HG02943 (cell line): ENCODE results near the gene AFAP1L2.

Experiments used
- ATAC-seq: cut with Tn5 transposase; IDR thresholded peaks from one replicate; pipeline ENCODE4 v1.9.1; 2021; ENCODE audit warnings: mild to moderate bottlenecking, low read depth, moderate library complexity; ENCODE audit not compliant: unreplicated experiment

Gene AFAP1L2

GRCh38 chr10:114279289-114279688 lies 125.0 kb downstream of the AFAP1L2 start:
- no peak for ATAC-seq

- no peak for ATAC-seq
Measured at GRCh38 chr10:114278884-114279191, 125.5 kb downstream of the AFAP1L2 start.

- no peak for ATAC-seq
Measured at GRCh38 chr10:114278140-114278883, 126.0 kb downstream of the AFAP1L2 start.

- no peak for ATAC-seq
Measured at GRCh38 chr10:114276671-114277070, 127.6 kb downstream of the AFAP1L2 start.

- ATAC-seq: no peak
Measured at GRCh38 chr10:114276066-114276465, 128.2 kb downstream of the AFAP1L2 start.

GRCh38 chr10:114274616-114275453 lies 129.5 kb downstream of the AFAP1L2 start:
- ATAC-seq: no peak

- no peak for ATAC-seq
Measured at GRCh38 chr10:114273910-114274309, 130.4 kb downstream of the AFAP1L2 start.

- ATAC-seq: no peak
Measured at GRCh38 chr10:114272696-114273095, 131.6 kb downstream of the AFAP1L2 start.

GRCh38 chr10:114271779-114272167 lies 132.5 kb downstream of the AFAP1L2 start:
- no peak for ATAC-seq

- no peak for ATAC-seq
Measured at GRCh38 chr10:114271075-114271778, 133.1 kb downstream of the AFAP1L2 start.

GRCh38 chr10:114266521-114266920 lies 137.8 kb downstream of the AFAP1L2 start:
- no peak for ATAC-seq

GRCh38 chr10:114265392-114266053 lies 138.8 kb downstream of the AFAP1L2 start:
- ATAC-seq: no peak

GRCh38 chr10:114262496-114262895 lies 141.8 kb downstream of the AFAP1L2 start:
- no peak for ATAC-seq

- ATAC-seq: no peak
Measured at GRCh38 chr10:114261076-114261475, 143.2 kb downstream of the AFAP1L2 start.

GRCh38 chr10:114260366-114260765 lies 143.9 kb downstream of the AFAP1L2 start:
- ATAC-seq: no peak

GRCh38 chr10:114259824-114260223 lies 144.5 kb downstream of the AFAP1L2 start:
- no peak for ATAC-seq

GRCh38 chr10:114258274-114258840 lies 145.9 kb downstream of the AFAP1L2 start:
- ATAC-seq: no peak

- ATAC-seq: no peak
Measured at GRCh38 chr10:114257498-114257897, 146.8 kb downstream of the AFAP1L2 start.

GRCh38 chr10:114256822-114257221 lies 147.5 kb downstream of the AFAP1L2 start:
- no peak for ATAC-seq

- ATAC-seq: no peak
Measured at GRCh38 chr10:114256008-114256765, 148.1 kb downstream of the AFAP1L2 start.
